Measurements from ENCODE around the gene TOP3B.

GRCh38 chr22:21961886-21962654 is 20.5 kb downstream of the TOP3B start:
- no peak; the same call in 1 of the 2 replicates for TF ChIP-seq ZBED1 (IDR thresholded peaks at IDR 0.05)
- TF ChIP-seq TCF7L2 (IDR thresholded peaks at IDR 0.05; ENCODE audit: low read depth, low read length), result no peak
- TF ChIP-seq ZBTB12 (CRISPR knock-in tag; IDR thresholded peaks at IDR 0.05), result no peak
- TF ChIP-seq AFF4 (CRISPR knock-in tag; IDR thresholded peaks at IDR 0.05), result no peak
- 0 out of 2 replicates have a peak, but pooled peaks have one; percentile 62 for TF ChIP-seq CGGBP1 (CRISPR knock-in tag; IDR thresholded peaks at IDR 0.05)
- no peak; the same call in 1 of the 2 replicates for TF ChIP-seq POLR2A (conservative IDR thresholded peaks at IDR 0.05)
- no peak for TF ChIP-seq ELK1 (CRISPR knock-in tag; IDR thresholded peaks at IDR 0.05)
- no peak for TF ChIP-seq SPI1 (IDR thresholded peaks at IDR 0.05; ENCODE audit: borderline replicate concordance, low read depth, low read length)
- TF ChIP-seq KLF16 (IDR thresholded peaks at IDR 0.05), result no peak
- TF ChIP-seq PHF20 (IDR thresholded peaks at IDR 0.05; ENCODE audit: partially characterized antibody), result no peak
- no peak for TF ChIP-seq STAT5A (IDR thresholded peaks at IDR 0.05; ENCODE audit: borderline replicate concordance, low read length)
- no peak for TF ChIP-seq E2F1 (CRISPR knock-in tag; IDR thresholded peaks at IDR 0.05)
